ENCODE data around the gene FASTKD3. TPM values are rescaled to one million over a fixed set of nuclear protein-coding genes. Genes with fewer than 3 reads are reported as not detected.

The FASTKD3 gene
- total and polyA plus RNA-seq, 10 of the 15 experiments (the other 5 are each of a cell fraction or from before 2014, with no cell fraction given): 12.1 to 59.6 (median 25.3) TPM

DNA sequence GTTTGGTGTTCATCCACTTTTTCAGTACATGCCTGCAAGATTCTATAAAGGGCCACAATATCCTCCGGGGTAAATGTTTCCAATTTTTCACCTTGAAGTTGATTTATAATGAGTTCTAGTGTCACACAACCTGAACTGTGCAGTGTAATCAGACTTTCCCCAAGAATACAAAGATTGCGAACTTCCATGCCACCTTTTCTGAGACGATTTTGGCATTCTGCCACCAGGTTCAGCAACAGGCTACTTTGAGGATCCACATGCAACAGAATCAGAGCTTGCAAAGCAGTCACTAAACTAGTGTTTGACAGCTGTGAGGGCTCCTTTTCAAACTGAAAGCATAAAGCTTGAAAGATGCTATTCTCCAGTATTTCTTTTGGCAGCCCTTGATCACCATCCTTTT is 1.6 kb downstream of the FASTKD3 start:
- FAIRE-seq (no peak), DNase-seq (ENCODE audit: low read depth, low spot score) (no peak), ATAC-seq (no peak)
- Histone ChIP-seq H3K4me3 (peak overlapping the region; percentile 97), H3K27ac (ENCODE audit: control insufficient read depth, insufficient read depth) (no peak overlapping the region), H3K9me3 (replicated peaks; ENCODE audit: control insufficient read depth, insufficient read depth, low read length) (no peaks in the 10 kb centered on the region), H2AFZ (ENCODE audit: control insufficient read depth, low read depth, low read length) (no peak overlapping the region), H3K27me3 (replicated peaks in 1 of 2; ENCODE audit: control insufficient read depth in 2 of 2, insufficient read depth in 2 of 2, low read length in 1 of 2) (no peaks in the 10 kb centered on the region), H3K4me1 (ENCODE audit: control insufficient read depth, insufficient read depth, low read length) (peaks cover 16% of the 10 kb centered on the region), H3K4me2 (ENCODE audit: control insufficient read depth, insufficient read depth) (peak overlapping the region; percentile 46; the same call in 1 of the 2 replicates), H3K36me3 (ENCODE audit: control insufficient read depth in 2 of 2, insufficient read depth in 2 of 2, low read length in 1 of 2) (no peaks in the 10 kb centered on the region), H3K79me2 (ENCODE audit: control insufficient read depth, insufficient read depth, low read length) (peaks cover 48% of the 10 kb centered on the region), H3K9ac (ENCODE audit: control insufficient read depth, insufficient read depth, low read length) (no peak overlapping the region), H4K20me1 (ENCODE audit: control insufficient read depth, insufficient read depth) (no peaks in the 10 kb centered on the region)
- intact Hi-C loops (cut with micrococcal nuclease; ENCODE audit: unreplicated experiment) (no loop called here), in situ Hi-C loops (cut with MboI) (no loop called here)
- TF ChIP-seq YY1 (IDR thresholded peaks at IDR 0.05; ENCODE audit: low read depth, low read length) (no peak), ZSCAN29 (IDR thresholded peaks at IDR 0.05) (no peak), EGR1 (IDR thresholded peaks at IDR 0.05; ENCODE audit: borderline replicate concordance in 1 of 2, low read depth in 2 of 2, low read length in 2 of 2) (no peak), NFIC (IDR thresholded peaks at IDR 0.05; ENCODE audit: low read depth, low read length) (no peak)
- ChIA-PET SMC1A (ENCODE audit: uncharacterized antibody, unreplicated experiment) (interaction anchor here (1.3 to 1.9 kb wide), 2 partner anchors 8 to 13 kb away, joined by 4 read pairs; no protein-coding TSS in a partner anchor), CTCF (interaction anchor here (9.9 kb wide), 1 partner anchor 20 kb away, joined by 92 read pairs; no protein-coding TSS in a partner anchor), POLR2A (interaction anchor here (0.7 kb wide), 1 partner anchor 1857 kb away, joined by 5 read pairs; no protein-coding TSS in a partner anchor), RAD21 (ENCODE audit: unreplicated experiment) (no interaction called here)
- 89% methylated on average over 3 of the region's 3 CpGs for WGBS (ENCODE audit: insufficient coverage, insufficient replicate concordance, low lambda C conversion rate, missing lambda C conversion rate)
- BruUV-seq (replicated peaks): no TSS peak

GRCh38 chr5:7866196-7866595 is 2.6 kb downstream of the FASTKD3 start:
- H3K4me3 ChIP-seq: no peak overlapping the region
- H3K36me3 ChIP-seq (ENCODE audit: control insufficient read depth in 2 of 2, insufficient read depth in 2 of 2, low read length in 1 of 2): peaks cover 0 to 7% of the 10 kb centered on the region in 2 experiments; a peak in 2 of 4 replicates
- SMC1A ChIA-PET (ENCODE audit: uncharacterized antibody, unreplicated experiment): no interaction called here
- DNase-seq (ENCODE audit: low read depth, low spot score) (no peak), ATAC-seq (no peak), FAIRE-seq (no peak)
- no peaks in the 10 kb centered on the region for H4K20me1 ChIP-seq (ENCODE audit: control insufficient read depth, insufficient read depth)
- CTCF ChIA-PET: no interaction called here
- peaks cover 10% of the 10 kb centered on the region for H3K4me1 ChIP-seq (ENCODE audit: control insufficient read depth, insufficient read depth, low read length)
- no peak overlapping the region for H3K9ac ChIP-seq (ENCODE audit: control insufficient read depth, insufficient read depth, low read length)
- H3K27ac ChIP-seq (ENCODE audit: control insufficient read depth, insufficient read depth): no peak overlapping the region
- no TSS peak for BruUV-seq (replicated peaks)
- H3K4me2 ChIP-seq (ENCODE audit: control insufficient read depth, insufficient read depth): no peak overlapping the region; the same call in 1 of the 2 replicates
- in situ Hi-C loops (cut with MboI): no loop called here
- H3K9me3 ChIP-seq (replicated peaks; ENCODE audit: control insufficient read depth, insufficient read depth, low read length): no peaks in the 10 kb centered on the region
- intact Hi-C loops (cut with micrococcal nuclease; ENCODE audit: unreplicated experiment): no loop called here
- no peak for TF ChIP-seq IKZF2 (IDR thresholded peaks at IDR 0.05)
- H3K27me3 ChIP-seq (replicated peaks in 1 of 2; ENCODE audit: control insufficient read depth in 2 of 2, insufficient read depth in 2 of 2, low read length in 1 of 2): no peaks in the 10 kb centered on the region
- H2AFZ ChIP-seq (ENCODE audit: control insufficient read depth, low read depth, low read length): no peak overlapping the region
- RAD21 ChIA-PET (ENCODE audit: unreplicated experiment): no interaction called here
- H3K79me2 ChIP-seq (ENCODE audit: control insufficient read depth, insufficient read depth, low read length): peaks cover 38% of the 10 kb centered on the region
- 97% methylated on average over 2 of the region's 2 CpGs for WGBS (ENCODE audit: insufficient coverage, insufficient replicate concordance, low lambda C conversion rate, missing lambda C conversion rate)
- POLR2A ChIA-PET: no interaction called here
